ENCODE data around the gene CHRNA9. TPM values are rescaled to one million over a fixed set of nuclear protein-coding genes. Genes with fewer than 3 reads are reported as not detected.

CHRNA9 gene
- total and polyA plus RNA-seq, 2 donors (not counting 1 experiment from before 2014, with no cell fraction given) = 0.07 TPM; not detected in 1

DNA sequence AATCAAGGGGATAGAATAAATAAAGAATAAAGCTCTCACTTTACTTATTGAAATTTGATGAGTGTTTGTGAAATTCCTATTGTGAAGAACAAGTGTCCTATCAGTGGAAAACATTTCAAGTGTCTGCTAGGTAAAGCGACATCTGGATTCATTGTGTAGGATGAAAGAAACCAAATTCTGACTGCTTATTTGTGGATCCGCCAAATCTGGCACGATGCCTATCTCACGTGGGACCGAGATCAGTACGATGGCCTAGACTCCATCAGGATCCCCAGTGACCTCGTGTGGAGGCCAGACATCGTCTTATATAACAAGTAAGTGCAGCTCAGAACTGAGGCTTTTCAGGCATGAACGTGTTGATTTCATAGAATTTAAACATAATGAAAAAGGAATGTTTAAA is 1.9 kb downstream of the CHRNA9 start:
- ChIA-PET CTCF (interaction anchor here (1.0 to 1.9 kb wide), 2 partner anchors 9 to 12 kb away, joined by 3 to 5 read pairs; no protein-coding TSS in a partner anchor), POLR2A (interaction anchor here (0.7 kb wide), 1 partner anchor 35 kb away, joined by 3 read pairs; no protein-coding TSS in a partner anchor)
- Histone ChIP-seq H4K20me1 (ENCODE audit: control insufficient read depth, insufficient read depth, low read length, poor library complexity, severe bottlenecking) (no peaks in the 10 kb centered on the region), H3K27ac (ENCODE audit: low read length in 2 of 2) (no peak overlapping the region), H2AFZ (ENCODE audit: insufficient read depth, low read depth, low read length, poor library complexity, severe bottlenecking) (no peak overlapping the region), H3K4me1 (ENCODE audit: control insufficient read depth in 2 of 2, insufficient read depth in 2 of 2, low read length in 2 of 2) (no peaks in the 10 kb centered on the region), H3K4me3 (ENCODE audit: control extremely low read depth in 1 of 5, extremely low read depth in 1 of 5, insufficient read depth in 1 of 5, low read depth in 2 of 5, low read length in 4 of 5) (no peak overlapping the region), H3K9ac (ENCODE audit: low read length) (no peak overlapping the region), H3K9me3 (ENCODE audit: control extremely low read depth in 1 of 3, control insufficient read depth in 2 of 3, insufficient read depth in 1 of 3, low read length in 2 of 3) (no peaks in the 10 kb centered on the region), H3K79me2 (ENCODE audit: control insufficient read depth, insufficient read depth, low read length) (no peaks in the 10 kb centered on the region), H3K36me3 (replicated peaks in 1 of 2; ENCODE audit: control extremely low read depth in 1 of 2, control insufficient read depth in 1 of 2, extremely low read depth in 1 of 2, insufficient read depth in 2 of 2, low read length in 1 of 2) (no peaks in the 10 kb centered on the region), H3K4me2 (replicated peaks; ENCODE audit: low read depth, low read length, poor library complexity, severe bottlenecking) (no peak overlapping the region), H3K27me3 (replicated peaks in 1 of 4; ENCODE audit: control extremely low read depth in 1 of 4, control insufficient read depth in 3 of 4, insufficient read depth in 4 of 4, low read length in 3 of 4) (peaks cover 0 to 4% (median 0%) of the 10 kb centered on the region in 4 experiments)
- no peak for ATAC-seq (ENCODE audit: low read depth)
- intact Hi-C loops (cut with micrococcal nuclease) = no loop called here
- 93% methylated on average over 7 of the region's 9 CpGs for WGBS (ENCODE audit: insufficient coverage)
- DNase-seq = no peak
- Mint-ChIP-seq H3K4me1 (no peaks in the 10 kb centered on the region), H3K9me3 (ENCODE audit: insufficient read depth) (no peaks in the 10 kb centered on the region), H3K27ac (no peak overlapping the region), H3K27me3 (peaks cover 12% of the 10 kb centered on the region), H3K4me3 (no peak overlapping the region)
- no peak for TF ChIP-seq EZH2 (IDR thresholded peaks at IDR 0.05; ENCODE audit: borderline replicate concordance, insufficient read depth, low read depth, low read length, poor library complexity, severe bottlenecking)
- TF ChIP-seq, protein P1, sequence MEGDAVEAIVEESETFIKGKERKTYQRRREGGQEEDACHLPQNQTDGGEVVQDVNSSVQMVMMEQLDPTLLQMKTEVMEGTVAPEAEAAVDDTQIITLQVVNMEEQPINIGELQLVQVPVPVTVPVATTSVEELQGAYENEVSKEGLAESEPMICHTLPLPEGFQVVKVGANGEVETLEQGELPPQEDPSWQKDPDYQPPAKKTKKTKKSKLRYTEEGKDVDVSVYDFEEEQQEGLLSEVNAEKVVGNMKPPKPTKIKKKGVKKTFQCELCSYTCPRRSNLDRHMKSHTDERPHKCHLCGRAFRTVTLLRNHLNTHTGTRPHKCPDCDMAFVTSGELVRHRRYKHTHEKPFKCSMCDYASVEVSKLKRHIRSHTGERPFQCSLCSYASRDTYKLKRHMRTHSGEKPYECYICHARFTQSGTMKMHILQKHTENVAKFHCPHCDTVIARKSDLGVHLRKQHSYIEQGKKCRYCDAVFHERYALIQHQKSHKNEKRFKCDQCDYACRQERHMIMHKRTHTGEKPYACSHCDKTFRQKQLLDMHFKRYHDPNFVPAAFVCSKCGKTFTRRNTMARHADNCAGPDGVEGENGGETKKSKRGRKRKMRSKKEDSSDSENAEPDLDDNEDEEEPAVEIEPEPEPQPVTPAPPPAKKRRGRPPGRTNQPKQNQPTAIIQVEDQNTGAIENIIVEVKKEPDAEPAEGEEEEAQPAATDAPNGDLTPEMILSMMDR (IDR thresholded peaks at IDR 0.05) = no peak

DNA sequence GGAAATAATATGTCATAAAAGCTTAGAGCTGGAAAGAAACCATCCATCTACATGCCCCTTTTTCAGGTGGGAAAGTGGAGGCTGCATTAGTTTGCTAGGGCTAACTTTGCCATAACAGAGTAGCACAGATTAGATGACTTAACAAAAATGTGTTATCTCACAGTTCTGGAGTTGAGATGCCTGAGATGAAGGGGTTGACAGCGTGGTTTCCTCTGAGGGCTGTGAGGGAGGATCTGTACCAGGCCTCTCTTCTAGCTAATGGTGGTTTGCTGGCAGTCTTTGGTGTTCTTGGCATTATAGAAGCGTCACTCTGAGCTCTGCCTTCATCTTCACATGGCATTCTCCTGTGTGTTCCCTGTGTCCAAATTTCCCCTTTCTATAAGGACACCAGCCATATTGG is 2.4 kb downstream of the CHRNA9 start:
- POLR2A ChIA-PET = no interaction called here
- ATAC-seq (ENCODE audit: low read depth) (no peak), DNase-seq (no peak)
- H3K9ac ChIP-seq (ENCODE audit: low read length) = no peak overlapping the region
- no peak overlapping the region for H3K4me2 ChIP-seq (replicated peaks; ENCODE audit: low read depth, low read length, poor library complexity, severe bottlenecking)
- 50% methylated on average over 1 of the region's 2 CpGs for WGBS (ENCODE audit: insufficient coverage)
- intact Hi-C loops (cut with micrococcal nuclease) = no loop called here
- H3K9me3 Mint-ChIP-seq (ENCODE audit: insufficient read depth) = no peaks in the 10 kb centered on the region
- H4K20me1 ChIP-seq (ENCODE audit: control insufficient read depth, insufficient read depth, low read length, poor library complexity, severe bottlenecking) = no peaks in the 10 kb centered on the region
- H3K36me3 ChIP-seq (replicated peaks in 1 of 2; ENCODE audit: control extremely low read depth in 1 of 2, control insufficient read depth in 1 of 2, extremely low read depth in 1 of 2, insufficient read depth in 2 of 2, low read length in 1 of 2) = no peaks in the 10 kb centered on the region
- TF ChIP-seq, protein P1 (IDR thresholded peaks at IDR 0.05) = no peak
- TF ChIP-seq EZH2 (IDR thresholded peaks at IDR 0.05; ENCODE audit: borderline replicate concordance, insufficient read depth, low read depth, low read length, poor library complexity, severe bottlenecking) = no peak
- H2AFZ ChIP-seq (ENCODE audit: insufficient read depth, low read depth, low read length, poor library complexity, severe bottlenecking) = no peak overlapping the region
- no peak overlapping the region for H3K27ac Mint-ChIP-seq
- H3K27me3 Mint-ChIP-seq = peaks cover 15% of the 10 kb centered on the region
- no peaks in the 10 kb centered on the region for H3K4me1 ChIP-seq (ENCODE audit: control insufficient read depth in 2 of 2, insufficient read depth in 2 of 2, low read length in 2 of 2)
- no peaks in the 10 kb centered on the region for H3K79me2 ChIP-seq (ENCODE audit: control insufficient read depth, insufficient read depth, low read length)
- peaks cover 0 to 4% (median 0%) of the 10 kb centered on the region in 4 experiments for H3K27me3 ChIP-seq (replicated peaks in 1 of 4; ENCODE audit: control extremely low read depth in 1 of 4, control insufficient read depth in 3 of 4, insufficient read depth in 4 of 4, low read length in 3 of 4)
- CTCF ChIA-PET = interaction anchor here (1.9 kb wide), 1 partner anchor 12 kb away, joined by 5 read pairs; no protein-coding TSS in a partner anchor
- no peak overlapping the region for H3K4me3 ChIP-seq (ENCODE audit: control extremely low read depth in 1 of 5, extremely low read depth in 1 of 5, insufficient read depth in 1 of 5, low read depth in 2 of 5, low read length in 4 of 5)
- H3K9me3 ChIP-seq (ENCODE audit: control extremely low read depth in 1 of 3, control insufficient read depth in 2 of 3, insufficient read depth in 1 of 3, low read length in 2 of 3) = no peaks in the 10 kb centered on the region
- no peak overlapping the region for H3K27ac ChIP-seq (ENCODE audit: low read length in 2 of 2)
- H3K4me1 Mint-ChIP-seq = no peaks in the 10 kb centered on the region
- no peak overlapping the region for H3K4me3 Mint-ChIP-seq
